Measurements from ENCODE around the gene IL1RL1.

Gene IL1RL1

DNA sequence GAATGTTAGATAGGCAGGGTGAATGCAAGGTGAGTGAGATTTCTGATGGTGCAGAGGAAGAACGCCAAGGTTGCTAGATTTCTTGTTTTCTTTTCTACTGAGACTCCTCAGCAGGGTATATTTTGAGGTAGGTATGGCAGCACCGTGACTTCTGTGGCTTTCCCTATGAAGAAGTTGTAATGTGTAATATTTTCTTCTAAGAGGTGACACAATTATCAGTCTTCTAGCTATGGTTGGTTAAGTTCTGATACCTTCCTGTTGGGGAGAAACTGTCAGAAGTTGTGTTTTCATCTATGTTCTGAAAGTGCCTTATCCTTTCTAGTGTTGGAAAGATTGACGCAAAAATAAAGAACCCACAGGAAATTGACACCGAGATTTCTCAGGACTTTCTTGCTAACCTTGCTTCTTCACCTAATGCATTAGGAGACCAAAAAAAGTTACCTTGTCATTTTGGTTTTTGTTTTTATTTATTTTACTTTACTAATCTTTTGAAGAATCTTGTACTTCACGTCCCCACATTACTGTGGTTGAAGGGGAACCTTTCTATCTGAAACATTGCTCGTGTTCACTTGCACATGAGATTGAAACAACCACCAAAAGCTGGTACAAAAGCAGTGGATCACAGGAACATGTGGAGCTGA lies 56.1 kb downstream of the IL1RL1 start:
- no peak for DNase-seq (ENCODE audit: low read depth, low spot score)

DNA sequence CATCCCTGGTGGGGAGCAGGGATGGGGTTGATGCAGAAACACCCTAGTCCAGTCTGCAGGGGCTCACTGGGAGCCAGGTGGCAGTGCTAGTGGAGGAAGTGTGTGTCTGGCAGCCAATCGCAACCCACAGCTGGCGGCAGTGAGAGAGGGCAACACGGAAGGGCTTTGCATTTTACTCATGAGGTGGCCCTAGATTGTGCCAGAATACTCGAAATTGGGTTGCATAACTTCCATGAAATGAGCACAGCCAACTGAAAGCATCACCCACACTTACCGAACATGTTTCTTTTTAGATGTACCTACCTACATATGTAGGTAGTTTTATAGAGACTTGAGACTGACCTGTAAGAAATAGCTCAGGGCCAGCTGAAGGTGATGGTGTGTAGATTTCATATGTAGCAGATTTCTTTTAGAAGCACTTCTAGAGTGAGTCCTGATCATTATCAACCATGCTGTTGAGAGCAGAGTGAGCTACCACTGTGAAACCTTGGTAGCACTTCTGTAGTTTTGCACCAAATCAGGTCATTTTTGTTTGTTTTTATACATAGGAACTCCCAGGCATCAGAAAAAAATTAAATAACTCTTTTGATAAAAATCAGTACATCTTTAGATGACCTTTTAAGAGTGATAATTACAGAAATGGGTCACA lies 57.2 kb downstream of the IL1RL1 start:
- DNase-seq (ENCODE audit: low read depth, low spot score) = no peak

DNA sequence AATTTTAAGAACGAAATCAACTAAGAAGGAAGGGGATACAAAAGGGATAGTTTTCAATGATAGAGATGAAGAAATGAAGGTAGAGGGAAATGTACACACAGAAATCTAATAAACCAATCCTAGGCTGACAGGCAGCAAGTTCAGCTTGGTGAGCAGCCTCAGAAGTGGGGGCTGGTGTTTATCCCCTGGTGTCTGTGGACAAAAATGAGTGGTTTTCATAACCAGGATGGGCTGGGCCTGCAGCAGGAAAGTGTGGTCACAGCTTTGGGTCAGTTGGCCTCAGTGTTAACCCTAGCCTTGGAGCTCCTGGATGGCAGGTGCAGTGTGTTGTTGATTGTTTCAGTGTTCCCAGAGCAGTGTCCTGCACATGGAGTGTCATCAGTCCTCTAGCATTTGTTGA lies 58.5 kb downstream of the IL1RL1 start:
- no peak for DNase-seq (ENCODE audit: low read depth, low spot score)

DNA sequence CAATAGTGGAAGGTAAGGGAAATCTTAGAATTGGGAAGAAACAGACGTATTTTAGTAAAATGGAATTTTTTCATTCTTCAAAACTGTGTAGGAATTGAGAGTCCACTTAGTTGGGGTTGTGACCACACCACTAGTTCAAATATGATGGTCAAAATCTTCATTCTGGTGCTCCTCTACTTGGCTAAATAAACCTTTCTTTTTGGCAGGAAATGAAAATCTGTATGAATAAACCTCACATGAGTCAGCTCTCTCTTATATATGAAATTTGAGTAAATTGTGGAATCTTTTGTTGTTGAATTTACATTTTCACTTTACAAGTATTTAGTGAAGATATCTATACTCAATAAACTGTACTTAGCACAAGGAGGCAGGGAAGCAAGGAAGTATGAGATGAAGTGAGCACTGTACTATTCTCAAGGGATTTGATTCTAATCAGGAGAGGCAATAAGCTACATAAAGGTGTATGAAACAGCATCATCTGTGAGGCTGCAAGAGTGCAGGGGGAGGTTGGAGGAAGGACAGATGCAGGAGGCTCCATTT lies 64.8 kb downstream of the IL1RL1 start:
- DNase-seq (ENCODE audit: low read depth, low spot score) = no peak

DNA sequence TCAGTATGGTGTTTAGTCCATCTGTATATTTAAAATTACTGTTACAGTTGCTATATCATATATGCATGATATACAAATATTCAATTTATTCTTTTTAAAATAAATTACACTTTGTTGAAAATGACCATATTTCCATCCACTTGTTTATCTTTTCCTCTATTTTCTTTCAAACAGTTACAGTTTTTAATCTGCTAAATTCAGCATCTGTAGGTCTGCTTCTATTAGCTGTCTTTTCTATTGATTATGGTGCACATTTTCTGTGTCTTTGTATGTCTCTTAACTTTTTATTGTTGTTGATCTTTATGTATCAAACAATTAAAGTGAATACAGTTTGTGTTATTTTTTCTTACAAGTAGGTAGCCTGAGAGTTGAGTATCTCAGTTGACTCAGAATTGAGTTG lies 72.4 kb downstream of the IL1RL1 start:
- DNase-seq (ENCODE audit: low read depth, low spot score) = no peak

DNA sequence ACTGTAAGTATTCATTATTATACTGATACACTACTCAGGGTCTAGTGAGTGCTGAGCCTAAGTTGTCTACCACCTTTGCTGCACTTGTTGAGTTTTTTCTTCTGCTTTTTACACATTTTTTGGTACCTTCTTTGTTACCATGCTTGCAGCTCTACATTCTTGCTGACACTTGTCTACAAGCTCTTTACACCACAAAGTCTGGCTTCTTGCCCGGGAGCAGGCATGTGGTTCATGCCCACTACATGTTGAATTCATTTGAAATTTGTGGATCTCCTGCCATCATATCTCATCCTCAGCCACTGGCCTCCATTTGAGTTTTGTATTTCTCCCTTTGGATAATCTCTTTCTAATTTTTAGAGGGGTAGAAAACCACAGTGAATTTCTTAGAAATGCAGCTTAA lies 74.2 kb downstream of the IL1RL1 start:
- no peak for DNase-seq (ENCODE audit: low read depth, low spot score)

DNA sequence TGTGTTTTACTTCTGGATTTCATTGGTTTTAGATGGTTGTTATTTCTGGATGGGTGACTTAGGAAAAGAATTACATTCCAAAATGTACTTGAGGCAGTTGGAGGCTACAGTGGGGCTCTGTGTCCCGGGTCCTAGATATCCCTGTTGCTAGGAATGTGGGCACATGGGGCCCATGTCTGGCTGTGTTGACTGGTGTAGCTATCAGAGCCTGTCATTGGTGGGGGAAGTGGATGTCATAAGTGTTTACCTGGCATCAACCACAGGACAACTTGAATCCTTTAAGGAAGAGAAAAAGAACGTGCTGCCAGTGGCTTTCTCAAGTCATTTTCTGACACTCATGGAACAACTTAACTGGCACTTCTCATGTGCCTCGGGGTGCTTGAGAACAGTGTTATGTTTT lies 74.6 kb downstream of the IL1RL1 start:
- DNase-seq (ENCODE audit: low read depth, low spot score) = no peak

DNA sequence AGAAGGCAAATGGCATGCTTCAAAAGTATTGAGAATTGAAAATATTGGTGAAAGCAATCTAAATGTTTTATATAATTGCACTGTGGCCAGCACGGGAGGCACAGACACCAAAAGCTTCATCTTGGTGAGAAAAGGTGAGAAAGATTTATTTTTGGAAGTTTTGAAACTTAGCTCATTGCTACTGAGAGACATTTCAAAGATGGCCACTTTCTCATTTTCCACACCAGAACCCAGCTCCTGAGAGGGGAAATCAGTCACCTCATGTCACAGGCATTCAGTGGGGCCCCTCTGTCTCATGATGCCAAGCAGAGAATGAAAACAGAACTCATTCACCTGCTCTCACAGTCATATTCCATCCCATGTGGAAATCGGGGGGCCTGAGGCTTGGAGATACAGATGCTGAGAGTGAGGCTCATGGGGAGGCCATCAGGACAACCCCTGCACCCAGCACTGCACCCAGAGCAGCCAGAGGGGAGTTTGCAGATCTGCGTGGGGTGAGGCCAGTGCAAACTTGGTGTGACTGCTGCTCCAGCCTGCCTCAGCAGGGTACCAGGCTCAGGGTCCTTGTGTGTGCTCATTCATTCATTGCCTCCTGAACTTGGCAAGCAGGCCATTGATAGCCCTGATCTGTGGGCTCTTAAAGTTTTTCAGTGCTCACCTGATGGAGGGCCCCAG lies 75.6 kb downstream of the IL1RL1 start:
- no peak for DNase-seq (ENCODE audit: low read depth, low spot score)

DNA sequence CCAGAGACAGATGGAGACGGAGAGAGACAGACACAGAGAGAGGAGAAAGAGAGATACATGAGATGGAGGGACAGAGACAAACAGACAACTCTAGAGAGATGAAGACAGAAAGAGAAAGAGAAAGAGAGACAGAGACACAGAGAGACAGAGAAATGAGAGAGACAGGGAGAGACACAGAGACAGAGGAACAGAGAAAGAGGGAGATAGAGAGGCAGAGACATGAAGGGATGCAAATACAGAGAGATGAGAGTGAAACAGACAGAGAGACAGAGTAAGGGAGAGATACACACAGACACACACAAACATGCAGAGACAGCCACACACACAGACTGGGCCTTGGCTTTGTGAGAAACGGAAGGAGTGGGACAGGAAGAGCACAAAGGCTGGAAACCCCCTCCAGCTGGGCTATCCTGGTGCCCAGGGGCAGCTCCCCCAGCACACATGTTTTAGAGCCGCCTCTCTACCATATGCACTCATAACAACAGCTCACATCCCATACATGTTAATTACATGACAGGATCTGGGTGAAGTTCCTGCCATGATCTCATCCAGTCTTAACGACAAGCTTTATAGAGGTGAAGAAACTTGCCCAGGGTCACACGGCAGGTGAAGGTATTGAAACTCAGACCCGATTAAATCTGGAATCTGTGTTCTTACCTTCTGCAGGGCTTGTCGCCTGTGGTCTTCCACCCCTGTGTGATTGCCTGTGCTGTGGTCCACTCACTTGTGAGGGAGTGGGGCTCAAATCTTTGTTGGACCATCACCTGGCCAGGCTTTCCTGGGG lies 76.6 kb downstream of the IL1RL1 start:
- DNase-seq (ENCODE audit: low read depth, low spot score) = no peak

DNA sequence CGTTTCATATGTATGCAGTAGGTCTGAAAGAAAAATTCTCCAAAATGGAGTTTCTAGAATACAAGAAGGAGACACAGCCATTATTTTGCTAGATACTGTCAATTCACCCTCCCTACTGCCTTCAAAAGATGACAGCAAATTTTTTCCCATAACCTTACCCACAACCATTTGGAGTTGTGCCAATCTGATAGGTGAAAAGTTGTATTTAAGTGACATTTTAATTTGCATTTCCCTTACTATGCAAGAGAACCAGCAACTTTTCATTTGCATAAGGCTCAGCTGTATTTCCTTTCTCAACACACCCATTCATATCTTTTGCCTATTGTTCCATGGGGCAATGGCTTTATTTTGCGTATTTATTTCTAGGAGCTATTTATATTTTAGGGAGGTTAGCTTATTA lies 80.2 kb downstream of the IL1RL1 start:
- no peak for DNase-seq (ENCODE audit: low read depth, low spot score)

DNA sequence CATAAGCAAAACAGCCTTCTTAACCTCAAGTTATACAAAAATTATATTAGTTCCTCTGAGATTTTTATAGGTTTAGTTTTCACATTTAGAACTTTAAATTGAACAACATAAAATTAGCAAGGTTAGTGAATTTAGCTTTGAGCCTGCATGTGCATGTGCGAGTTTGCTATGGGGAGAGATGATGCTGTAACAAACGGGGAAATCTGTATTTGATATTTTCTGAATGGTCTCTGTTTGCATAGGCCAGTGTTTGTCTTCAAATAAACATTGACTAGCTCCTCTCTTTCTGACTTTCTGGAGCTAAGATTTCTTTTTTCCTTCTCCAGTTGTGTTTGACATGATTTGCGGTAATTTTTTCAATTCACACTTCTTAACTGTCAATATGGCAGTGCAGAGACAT lies 80.7 kb downstream of the IL1RL1 start:
- no peak for DNase-seq (ENCODE audit: low read depth, low spot score)

DNA sequence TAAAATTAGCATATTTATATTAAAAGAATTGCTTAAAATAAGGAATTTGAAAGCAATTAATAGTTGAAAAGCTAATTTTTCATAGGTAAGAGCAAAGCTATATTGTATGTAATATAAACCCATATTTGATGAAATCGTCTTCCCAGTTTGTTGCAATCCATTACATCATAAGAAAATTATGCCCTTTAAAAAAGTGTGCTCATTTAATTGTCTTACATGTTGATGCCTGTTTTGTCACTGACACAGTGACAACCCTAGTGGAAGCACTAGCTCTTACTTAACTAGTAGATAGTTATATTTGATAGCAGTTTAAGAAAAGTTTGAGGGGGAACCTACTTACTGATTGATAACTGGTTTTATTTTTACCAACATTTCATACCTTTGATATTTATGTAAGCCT lies 81.6 kb downstream of the IL1RL1 start:
- DNase-seq (ENCODE audit: low read depth, low spot score) = no peak

DNA sequence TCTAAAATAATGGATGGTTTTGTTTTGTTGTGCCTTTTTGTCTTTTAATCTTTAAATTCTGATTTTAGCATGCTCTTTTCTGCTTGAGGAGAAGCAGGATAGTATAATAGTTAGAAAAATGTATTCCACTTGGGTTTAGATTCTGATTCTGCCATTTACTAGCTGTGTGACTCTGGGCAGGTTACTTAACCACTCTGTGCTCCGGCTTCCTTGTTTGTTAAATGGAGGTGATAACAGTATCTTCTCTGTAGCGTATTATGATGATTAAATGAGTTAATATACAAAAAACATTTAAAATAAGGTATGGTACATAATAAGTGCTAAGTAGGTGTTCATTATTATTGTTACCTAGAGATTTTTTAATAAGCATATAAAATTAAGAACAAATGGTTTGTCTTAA lies 84.6 kb downstream of the IL1RL1 start:
- DNase-seq (ENCODE audit: low read depth, low spot score) = no peak

DNA sequence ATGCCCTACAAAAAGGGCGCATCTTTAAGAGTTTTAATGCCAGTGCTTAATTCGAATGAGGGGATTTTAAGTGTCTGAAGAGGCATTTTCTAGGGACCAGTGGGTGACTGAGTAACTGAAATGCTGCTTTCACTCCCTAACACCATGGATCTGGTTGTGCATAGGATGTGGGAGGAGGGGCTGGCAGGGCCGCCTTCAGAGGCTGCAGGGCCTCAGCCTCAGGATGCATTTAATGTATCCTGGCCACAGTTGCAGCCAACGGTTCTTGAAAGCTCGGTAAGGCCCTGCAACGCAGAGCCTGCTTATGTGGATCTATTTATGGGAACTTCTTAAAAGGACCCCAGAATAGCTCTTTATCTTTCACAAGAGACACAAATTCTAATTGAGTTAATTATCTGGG lies 85.8 kb downstream of the IL1RL1 start:
- DNase-seq (ENCODE audit: low read depth, low spot score) = no peak

DNA sequence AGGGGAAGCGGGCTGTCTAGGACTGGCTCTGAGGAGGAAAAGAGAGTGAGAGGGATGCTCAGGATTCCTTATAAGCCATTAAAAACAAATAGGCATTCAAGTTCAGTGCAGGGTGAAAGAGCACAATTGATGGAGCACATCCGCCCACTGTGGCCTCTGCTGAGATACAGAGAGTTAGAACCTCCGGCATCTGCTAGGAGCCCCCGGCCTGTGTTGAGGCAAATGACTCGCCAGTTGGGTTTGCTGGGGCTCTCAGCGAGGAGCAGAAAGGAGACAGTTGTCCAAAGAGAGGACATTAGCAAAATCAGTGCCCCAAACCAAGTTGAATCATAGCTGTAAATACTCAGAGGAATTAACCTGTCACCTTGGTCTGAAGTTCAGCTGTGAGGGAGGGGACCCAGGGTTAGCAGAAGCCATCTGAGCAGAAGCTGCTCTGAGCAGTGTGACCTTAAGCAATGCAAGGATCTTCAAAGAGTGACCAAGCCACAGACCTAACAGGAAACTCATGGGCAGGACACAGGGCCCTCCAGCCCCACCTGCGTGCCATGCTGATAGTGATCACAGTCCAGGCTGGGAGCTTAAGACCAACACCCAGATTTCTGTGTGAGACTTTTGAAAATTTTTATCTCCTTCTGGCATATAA lies 88.3 kb downstream of the IL1RL1 start:
- DNase-seq (ENCODE audit: low read depth, low spot score) = no peak

DNA sequence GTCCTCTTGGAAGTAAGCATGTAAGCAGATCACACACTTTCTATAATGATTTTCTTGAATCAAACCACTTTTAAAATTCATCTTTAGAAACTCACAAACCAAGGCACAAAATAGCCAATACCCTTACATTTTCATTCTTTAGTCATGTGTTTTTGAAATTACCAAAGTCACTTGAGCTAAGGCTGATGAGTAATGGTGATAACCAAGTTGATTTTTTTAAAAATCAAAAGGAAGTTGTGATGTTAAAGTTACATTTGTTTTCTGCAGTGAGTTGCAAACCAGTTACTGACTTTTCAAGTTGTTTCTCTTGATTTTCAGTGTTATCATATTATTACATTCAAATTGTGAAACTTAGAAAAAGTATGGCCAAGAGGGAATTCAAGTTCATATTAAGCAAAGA lies 90.1 kb downstream of the IL1RL1 start:
- DNase-seq (ENCODE audit: low read depth, low spot score) = no peak
